ENCODE results near the gene KCNJ10. TPM values are rescaled to one million over a fixed set of nuclear protein-coding genes. Genes with fewer than 3 reads are reported as not detected.
"Not testable (repeated sequence)": the region's sequence is repeated elsewhere in the genome, so short reads cannot be mapped to it uniquely, and the experiment has no call there.

Gene KCNJ10
- total RNA-seq, 1 donor from 2014 or later: 0.04 TPM

- no peak for TF ChIP-seq CTCF (IDR thresholded peaks at IDR 0.05; ENCODE audit: insufficient read depth, low read length, poor library complexity, severe bottlenecking)
- Histone ChIP-seq H3K36me3 (ENCODE audit: control insufficient read depth, insufficient read depth, low read length) (no peaks in the 10 kb centered on the region), H3K4me3 (ENCODE audit: low read depth, low read length) (no peak overlapping the region), H3K27me3 (ENCODE audit: control insufficient read depth, insufficient read depth, low read length) (peaks cover 34% of the 10 kb centered on the region)
- no peak for DNase-seq (ENCODE audit: low read depth)
Measured at GRCh38 chr1:160056648-160057169, 13.3 kb downstream of the KCNJ10 start.

DNA sequence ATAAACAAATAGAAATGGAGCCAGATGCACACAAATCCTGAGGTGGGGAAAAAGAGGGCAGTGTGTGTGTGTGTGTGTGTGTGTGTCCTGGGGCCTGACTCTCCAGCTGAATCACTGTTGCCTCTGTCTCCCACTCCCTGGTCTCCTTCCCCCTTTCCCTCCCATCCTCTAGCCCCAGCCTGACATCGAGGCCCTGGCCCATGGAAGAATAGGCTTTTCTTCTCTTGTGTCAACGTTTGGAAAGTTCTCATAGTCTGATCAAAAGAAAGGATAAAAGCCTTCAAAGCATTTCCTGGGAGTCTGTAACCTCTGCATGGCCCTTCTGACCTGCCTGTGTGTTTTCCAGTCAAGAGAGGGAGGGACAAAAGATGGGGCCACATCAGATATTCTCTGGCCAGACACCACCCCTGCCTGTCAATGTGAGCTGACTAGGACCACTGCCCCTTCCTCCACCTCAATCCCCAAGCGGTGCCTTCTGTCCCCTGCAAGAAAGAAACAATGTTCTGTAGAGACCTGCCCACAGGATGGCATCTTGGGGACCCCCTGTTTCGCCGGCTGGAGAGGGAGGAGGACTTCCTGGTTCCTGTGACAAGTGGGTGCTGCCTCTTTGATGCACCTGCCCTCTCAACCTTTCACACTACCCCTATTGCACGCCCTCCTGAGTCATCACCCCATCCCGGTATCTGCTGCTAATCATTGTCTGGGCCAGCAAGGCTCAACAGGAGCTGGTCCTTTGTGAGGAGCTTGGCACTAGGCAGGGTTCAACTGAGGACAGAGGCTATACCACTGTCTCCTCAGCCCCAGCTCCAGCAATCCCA lies 16.2 kb downstream of the KCNJ10 start:
- Histone ChIP-seq H3K27me3 (ENCODE audit: control insufficient read depth, insufficient read depth, low read length) (peaks cover 30% of the 10 kb centered on the region), H3K36me3 (ENCODE audit: control insufficient read depth, insufficient read depth, low read length) (no peaks in the 10 kb centered on the region), H3K4me3 (ENCODE audit: low read depth, low read length) (no peak overlapping the region)
- no peak for DNase-seq (ENCODE audit: low read depth)
- no peak for TF ChIP-seq CTCF (IDR thresholded peaks at IDR 0.05; ENCODE audit: insufficient read depth, low read length, poor library complexity, severe bottlenecking)

DNA sequence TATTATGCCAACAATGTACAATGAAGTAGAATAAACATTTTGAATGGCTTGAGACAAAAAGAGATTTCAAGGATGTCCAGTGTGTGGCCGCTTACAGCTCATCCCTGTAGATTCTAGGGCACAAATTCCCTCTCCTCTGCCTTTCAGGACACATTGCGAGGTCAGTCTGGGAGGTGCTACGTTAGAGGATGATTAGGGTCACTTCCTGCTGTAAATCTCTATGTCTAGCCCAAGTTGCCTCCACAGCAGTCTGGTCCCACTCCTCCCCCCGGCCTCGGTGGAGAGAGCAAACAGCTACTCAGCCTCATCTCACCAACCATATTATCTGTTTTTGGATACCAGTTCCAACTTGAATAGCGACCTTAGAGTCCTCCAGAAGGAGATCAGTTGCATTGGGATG lies 17.0 kb downstream of the KCNJ10 start:
- no peak for DNase-seq (ENCODE audit: low read depth)
- H3K27me3 ChIP-seq (ENCODE audit: control insufficient read depth, insufficient read depth, low read length): peaks cover 27% of the 10 kb centered on the region
- no peak for TF ChIP-seq CTCF (IDR thresholded peaks at IDR 0.05; ENCODE audit: insufficient read depth, low read length, poor library complexity, severe bottlenecking)
- H3K4me3 ChIP-seq (ENCODE audit: low read depth, low read length): no peak overlapping the region
- H3K36me3 ChIP-seq (ENCODE audit: control insufficient read depth, insufficient read depth, low read length): no peaks in the 10 kb centered on the region

DNA sequence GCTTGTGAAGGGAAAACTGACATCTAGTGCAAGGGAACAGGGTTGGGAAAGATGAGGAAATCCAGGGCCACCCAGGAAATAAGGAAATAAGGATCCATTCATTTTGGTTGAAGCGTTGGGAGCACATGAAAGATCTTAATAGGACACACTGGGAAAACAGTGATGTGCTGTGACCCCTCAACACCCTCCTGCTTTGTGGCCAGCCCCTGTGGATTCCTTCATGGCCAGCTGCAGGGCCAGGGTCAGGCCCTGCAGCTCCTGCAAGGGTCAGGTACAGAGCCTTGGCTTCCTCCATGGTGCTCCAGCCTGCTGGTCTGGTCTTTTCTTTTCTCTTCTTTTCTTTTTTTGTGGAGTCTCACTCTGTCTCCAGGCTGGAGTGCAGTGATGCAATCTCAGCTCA lies 19.3 kb downstream of the KCNJ10 start:
- Histone ChIP-seq H3K36me3 (ENCODE audit: control insufficient read depth, insufficient read depth, low read length) (no peaks in the 10 kb centered on the region), H3K4me3 (ENCODE audit: low read depth, low read length) (no peak overlapping the region), H3K27me3 (ENCODE audit: control insufficient read depth, insufficient read depth, low read length) (peaks cover 30% of the 10 kb centered on the region)
- DNase-seq (ENCODE audit: low read depth): no peak
- no peak for TF ChIP-seq CTCF (IDR thresholded peaks at IDR 0.05; ENCODE audit: insufficient read depth, low read length, poor library complexity, severe bottlenecking)

DNA sequence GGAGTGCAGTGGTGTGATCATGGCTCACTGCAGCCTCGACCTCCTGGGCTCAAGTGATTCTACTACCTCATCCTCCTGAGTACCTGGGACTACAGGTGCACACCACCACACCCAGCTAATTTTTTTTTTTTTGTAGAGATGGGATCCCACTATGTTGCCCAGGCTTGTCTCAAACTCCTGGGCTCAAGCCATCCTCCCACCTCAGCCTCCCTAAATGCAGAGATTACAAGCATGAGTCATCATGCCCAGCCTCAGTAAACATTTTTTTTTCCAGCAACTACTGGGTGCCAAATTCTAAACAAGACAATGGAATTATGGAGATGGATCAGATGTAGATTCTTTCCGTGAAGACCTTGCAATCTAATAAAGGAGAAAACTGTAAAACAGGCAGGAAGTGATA lies 19.8 kb downstream of the KCNJ10 start:
- peaks cover 30% of the 10 kb centered on the region for H3K27me3 ChIP-seq (ENCODE audit: control insufficient read depth, insufficient read depth, low read length)
- not testable (repeated sequence) for H3K36me3 ChIP-seq (ENCODE audit: control insufficient read depth, insufficient read depth, low read length); DNase-seq (ENCODE audit: low read depth); H3K4me3 ChIP-seq (ENCODE audit: low read depth, low read length)

DNA sequence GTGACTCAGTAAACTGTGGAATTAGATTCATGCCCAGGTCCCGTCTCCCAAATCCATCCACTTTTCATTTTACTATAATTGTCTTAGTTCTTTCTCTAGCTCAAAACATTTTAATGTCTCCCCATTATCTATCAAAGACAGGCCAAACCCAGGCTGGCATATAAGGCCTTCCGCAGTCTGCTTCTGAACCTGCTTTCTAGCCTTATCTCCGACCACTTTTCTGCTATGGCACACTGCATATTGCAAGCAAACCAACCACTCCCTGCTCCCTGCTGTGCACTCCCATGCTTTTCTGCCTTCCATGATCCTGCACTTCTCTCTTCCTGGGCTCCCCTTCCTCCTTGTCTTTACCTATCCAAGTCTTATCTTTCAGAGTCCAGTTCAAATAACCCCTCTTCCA lies 20.9 kb downstream of the KCNJ10 start:
- TF ChIP-seq CTCF (IDR thresholded peaks at IDR 0.05; ENCODE audit: insufficient read depth, low read length, poor library complexity, severe bottlenecking): no peak
- Histone ChIP-seq H3K4me3 (ENCODE audit: low read depth, low read length) (no peak overlapping the region), H3K27me3 (ENCODE audit: control insufficient read depth, insufficient read depth, low read length) (peaks cover 30% of the 10 kb centered on the region), H3K36me3 (ENCODE audit: control insufficient read depth, insufficient read depth, low read length) (no peaks in the 10 kb centered on the region)
- DNase-seq (ENCODE audit: low read depth): no peak

Measured in kidney epithelial cell (primary cell).